Trophoblast cell (in vitro differentiated cells and primary cell): ENCODE data around the gene RFFL.

ENCODE experiments used
- DNase-seq, 2 donors: peaks; one replicate each; pipeline ENCODE4 v3.0.0-alpha.2; 2016
- H2AFZ ChIP-seq: 2 replicates; pipeline ENCODE4 v1.6.1; 2013; ENCODE audit warnings: low read length, moderate library complexity, mild to moderate bottlenecking; ENCODE audit not compliant: insufficient read depth, poor library complexity
- H2AK5ac ChIP-seq: 2 replicates; pipeline ENCODE4 v1.6.1; 2013; ENCODE audit warnings: mild to moderate bottlenecking, low read length
- H2BK120ac ChIP-seq: 2 replicates; pipeline ENCODE4 v1.6.1; 2013; ENCODE audit warnings: low read length, mild to moderate bottlenecking, moderate library complexity; ENCODE audit not compliant: insufficient read depth, poor library complexity
- H2BK12ac ChIP-seq: 2 replicates; pipeline ENCODE4 v1.6.1; 2013; ENCODE audit warnings: mild to moderate bottlenecking, low read length, moderate library complexity
- H2BK5ac ChIP-seq: 2 replicates; pipeline ENCODE4 v1.6.1; 2013; ENCODE audit warnings: low read length, low read depth, moderate library complexity, mild to moderate bottlenecking; ENCODE audit not compliant: poor library complexity
- H3K14ac ChIP-seq: 2 replicates; pipeline ENCODE4 v1.6.1; 2013; ENCODE audit warnings: mild to moderate bottlenecking, low read length
- H3K18ac ChIP-seq: 2 replicates; pipeline ENCODE4 v1.6.1; 2013; ENCODE audit warnings: mild to moderate bottlenecking, low read length
- H3K23ac ChIP-seq: 2 replicates; pipeline ENCODE4 v1.6.1; 2013; ENCODE audit warnings: low read length
- H3K27ac ChIP-seq: 2 replicates; pipeline ENCODE4 v1.5.1; 2013; ENCODE audit warnings: low read depth, mild to moderate bottlenecking, inconsistent platforms, low read length, moderate library complexity
- H3K27me3 ChIP-seq: 2 replicates; pipeline ENCODE4 v1.6.1; 2013; ENCODE audit warnings: inconsistent platforms, mild to moderate bottlenecking, low read length, moderate library complexity; ENCODE audit not compliant: insufficient read depth
- H3K36me3 ChIP-seq, 2 experiments: 1 replicate in 1 of 2; 2 replicates in 1 of 2; pipeline ENCODE4 v1.6.1; 2013; ENCODE audit warnings: low read length in 2 of 2, mild to moderate bottlenecking in 2 of 2, moderate library complexity in 1 of 2; ENCODE audit not compliant: insufficient read depth in 2 of 2, control insufficient read depth in 1 of 2
- H3K4ac ChIP-seq: 2 replicates; pipeline ENCODE4 v1.6.1; 2013; ENCODE audit warnings: low read depth, mild to moderate bottlenecking, low read length, moderate library complexity
- H3K4me1 ChIP-seq, 2 experiments: 1 replicate in 1 of 2; 2 replicates in 1 of 2; pipeline ENCODE4 v1.6.1; 2013; ENCODE audit warnings: low read length in 2 of 2, mild to moderate bottlenecking in 2 of 2, moderate library complexity in 1 of 2; ENCODE audit not compliant: insufficient read depth in 2 of 2, control insufficient read depth in 1 of 2
- H3K4me2 ChIP-seq: 2 replicates; pipeline ENCODE4 v1.6.1; 2013; ENCODE audit warnings: inconsistent platforms, mild to moderate bottlenecking, low read length, moderate library complexity
- H3K4me3 ChIP-seq: 2 replicates; pipeline ENCODE4 v1.5.1; 2013; ENCODE audit warnings: mild to moderate bottlenecking, low read depth, low read length, inconsistent platforms
- H3K79me1 ChIP-seq: one replicate; pipeline ENCODE4 v1.6.1; 2013; ENCODE audit warnings: low read length
- H3K79me2 ChIP-seq: 2 replicates; pipeline ENCODE4 v1.6.1; 2013; ENCODE audit warnings: low read length, mild to moderate bottlenecking; ENCODE audit not compliant: control insufficient read depth, insufficient read depth, poor library complexity
- H3K9ac ChIP-seq: 2 replicates; pipeline ENCODE4 v1.6.1; 2013; ENCODE audit warnings: mild to moderate bottlenecking, low read length
- H3K9me3 ChIP-seq: 2 replicates; pipeline ENCODE4 v1.6.1; 2013; ENCODE audit warnings: low read depth, mild to moderate bottlenecking, control low read depth, inconsistent platforms, low read length; ENCODE audit not compliant: insufficient read depth
- H4K12ac ChIP-seq: 2 replicates; pipeline ENCODE4 v1.6.1; 2013; ENCODE audit warnings: low read depth, mild to moderate bottlenecking, low read length, moderate library complexity
- H4K8ac ChIP-seq: 2 replicates; pipeline ENCODE4 v1.6.1; 2013; ENCODE audit warnings: low read depth, mild to moderate bottlenecking, low read length, moderate library complexity
- H4K91ac ChIP-seq: one replicate; pipeline ENCODE4 v1.6.1; 2013; ENCODE audit warnings: low read depth, mild to moderate bottlenecking, low read length, moderate library complexity
- WGBS: extraction: QIAGEN DNeasy Blood & Tissue Kit; methylation state at CpG from one replicate; pipeline ENCODE4 v1.1.7; 2013; ENCODE audit warnings: missing lambda C conversion rate; ENCODE audit not compliant: insufficient read length, insufficient coverage; ENCODE audit errors: extremely low coverage; 5-methylcytosine and 5-hydroxymethylcytosine counted together

The RFFL gene

DNA sequence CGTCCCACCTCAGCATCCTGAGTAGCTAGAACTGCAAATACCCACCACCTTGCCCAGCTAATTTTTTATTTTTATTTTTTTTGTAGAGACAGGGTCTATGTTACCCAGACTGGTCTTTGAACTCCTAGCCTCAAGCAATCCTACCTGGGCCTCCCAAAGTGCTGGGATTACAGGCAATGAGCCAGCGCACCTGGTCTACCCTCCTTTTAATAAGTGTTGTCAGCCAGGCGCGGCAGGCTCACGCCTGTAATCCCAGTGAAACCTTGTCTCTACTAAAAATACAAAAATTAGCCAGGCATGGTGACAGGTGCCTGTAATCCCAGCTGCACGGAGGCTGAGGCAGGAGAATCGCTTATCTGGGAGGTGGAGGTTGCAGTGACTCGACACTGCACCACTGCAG lies 19.3 kb downstream of the RFFL start:
- H3K4me2 ChIP-seq: no peak overlapping the region
- H3K79me2 ChIP-seq: no peaks in the 10 kb centered on the region
- H2BK5ac ChIP-seq: no peak overlapping the region
- DNase-seq: no peak
- H2AFZ ChIP-seq: no peak overlapping the region
- no peaks in the 10 kb centered on the region for H3K36me3 ChIP-seq
- H3K9ac ChIP-seq: no peak overlapping the region
- H3K27me3 ChIP-seq: no peaks in the 10 kb centered on the region
- no peak overlapping the region for H2BK120ac ChIP-seq
- H3K18ac ChIP-seq: no peak overlapping the region
- H3K4ac ChIP-seq: no peak overlapping the region
- H4K12ac ChIP-seq: no peak overlapping the region
- WGBS: no CpG with 5 or more reads among the region's 8 CpGs
- no peak overlapping the region for H3K14ac ChIP-seq
- H3K23ac ChIP-seq: no peak overlapping the region
- no peak overlapping the region for H2BK12ac ChIP-seq
- peaks cover 3 to 6% of the 10 kb centered on the region in 2 experiments for H3K4me1 ChIP-seq
- no peak overlapping the region for H3K27ac ChIP-seq
- H3K9me3 ChIP-seq: no peaks in the 10 kb centered on the region
- no peak overlapping the region for H3K4me3 ChIP-seq
- H4K91ac ChIP-seq: no peak overlapping the region
- no peak overlapping the region for H4K8ac ChIP-seq
- H2AK5ac ChIP-seq: no peak overlapping the region
- no peaks in the 10 kb centered on the region for H3K79me1 ChIP-seq

DNA sequence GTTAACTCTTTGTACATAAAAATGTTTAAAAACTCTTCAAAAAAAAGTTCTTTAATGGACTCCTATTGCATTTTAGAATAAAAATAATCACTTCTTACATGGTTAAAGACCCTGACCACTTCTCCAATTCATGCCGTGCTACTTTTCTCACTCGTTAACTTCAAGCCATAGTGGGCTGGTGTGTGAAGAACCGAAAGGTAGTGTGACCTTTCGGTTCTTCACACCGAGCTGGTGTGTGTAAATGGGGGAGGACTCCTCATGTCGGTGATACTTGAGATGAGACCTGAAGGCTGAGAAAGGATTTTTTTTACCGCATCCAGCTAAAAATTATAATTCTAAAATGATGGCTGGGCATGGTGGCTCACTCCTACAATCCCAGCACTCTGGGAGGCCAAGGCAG lies 22.1 kb downstream of the RFFL start:
- H3K36me3 ChIP-seq: no peaks in the 10 kb centered on the region
- H3K9me3 ChIP-seq: no peaks in the 10 kb centered on the region
- H2AK5ac ChIP-seq: no peak overlapping the region
- no peak for DNase-seq
- no peak overlapping the region for H3K4me3 ChIP-seq
- no peak overlapping the region for H4K8ac ChIP-seq
- no peak overlapping the region for H3K4me2 ChIP-seq
- no peak overlapping the region for H3K18ac ChIP-seq
- H2BK12ac ChIP-seq: no peak overlapping the region
- H2AFZ ChIP-seq: no peak overlapping the region
- H3K4me1 ChIP-seq: no peaks in the 10 kb centered on the region
- WGBS: no CpG with 5 or more reads among the region's 7 CpGs
- no peak overlapping the region for H4K12ac ChIP-seq
- no peak overlapping the region for H2BK120ac ChIP-seq
- no peak overlapping the region for H2BK5ac ChIP-seq
- H4K91ac ChIP-seq: no peak overlapping the region
- H3K9ac ChIP-seq: no peak overlapping the region
- H3K4ac ChIP-seq: no peak overlapping the region
- no peaks in the 10 kb centered on the region for H3K79me2 ChIP-seq
- H3K27me3 ChIP-seq: no peaks in the 10 kb centered on the region
- H3K23ac ChIP-seq: no peak overlapping the region
- no peak overlapping the region for H3K14ac ChIP-seq
- no peaks in the 10 kb centered on the region for H3K79me1 ChIP-seq
- no peak overlapping the region for H3K27ac ChIP-seq

DNA sequence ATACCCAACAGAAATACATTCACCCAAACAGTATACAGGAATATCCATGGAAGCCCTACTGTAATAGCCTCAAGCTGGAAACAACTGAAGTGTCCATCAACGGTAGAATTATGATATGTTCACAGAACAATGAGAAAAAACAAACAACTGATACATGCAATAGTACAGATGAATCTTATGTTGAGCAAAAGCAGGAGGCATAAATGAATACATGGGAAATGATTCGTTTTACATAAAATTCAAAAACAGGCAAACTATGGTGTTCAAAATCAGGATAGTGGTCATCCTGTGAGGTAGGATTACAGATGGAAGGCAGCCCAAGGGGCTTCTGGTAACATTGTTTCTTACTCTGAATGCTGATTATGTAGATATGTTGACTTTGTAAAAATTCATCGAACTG lies 25.1 kb downstream of the RFFL start:
- no peak overlapping the region for H3K4me3 ChIP-seq
- H2BK5ac ChIP-seq: no peak overlapping the region
- H2AK5ac ChIP-seq: no peak overlapping the region
- DNase-seq: no peak
- WGBS: no CpG with 5 or more reads among the region's 3 CpGs
- no peak overlapping the region for H3K4me2 ChIP-seq
- H3K4me1 ChIP-seq: no peaks in the 10 kb centered on the region
- no peaks in the 10 kb centered on the region for H3K79me1 ChIP-seq
- H3K36me3 ChIP-seq: no peaks in the 10 kb centered on the region
- H2BK120ac ChIP-seq: no peak overlapping the region
- H3K27ac ChIP-seq: no peak overlapping the region
- no peak overlapping the region for H4K12ac ChIP-seq
- no peak overlapping the region for H3K9ac ChIP-seq
- no peak overlapping the region for H3K23ac ChIP-seq
- H3K14ac ChIP-seq: no peak overlapping the region
- no peak overlapping the region for H4K91ac ChIP-seq
- H3K27me3 ChIP-seq: no peaks in the 10 kb centered on the region
- H4K8ac ChIP-seq: no peak overlapping the region
- H3K4ac ChIP-seq: no peak overlapping the region
- no peaks in the 10 kb centered on the region for H3K79me2 ChIP-seq
- H2BK12ac ChIP-seq: no peak overlapping the region
- no peaks in the 10 kb centered on the region for H3K9me3 ChIP-seq
- H2AFZ ChIP-seq: no peak overlapping the region
- H3K18ac ChIP-seq: no peak overlapping the region

GRCh38 chr17:35030780-35031179 lies 32.7 kb downstream of the RFFL start:
- Histone ChIP-seq H3K4me1 (peaks cover 2 to 3% of the 10 kb centered on the region in 2 experiments), H3K4ac (no peak overlapping the region), H2BK12ac (no peak overlapping the region), H3K27me3 (no peaks in the 10 kb centered on the region), H3K36me3 (no peaks in the 10 kb centered on the region), H2BK120ac (no peak overlapping the region), H3K9ac (no peak overlapping the region), H3K23ac (no peak overlapping the region), H3K27ac (no peak overlapping the region), H3K4me3 (no peak overlapping the region), H3K79me2 (no peaks in the 10 kb centered on the region), H3K18ac (no peak overlapping the region), H2AK5ac (no peak overlapping the region), H3K4me2 (no peak overlapping the region), H3K14ac (no peak overlapping the region), H4K91ac (no peak overlapping the region), H4K8ac (no peak overlapping the region), H2BK5ac (no peak overlapping the region), H3K9me3 (no peaks in the 10 kb centered on the region), H2AFZ (no peak overlapping the region), H3K79me1 (no peaks in the 10 kb centered on the region), H4K12ac (no peak overlapping the region)
- no peak for DNase-seq
- no CpG with 5 or more reads among the region's 1 CpG for WGBS
